ENCODE results near the gene NOP53.

- TF ChIP-seq CREM (CRISPR knock-in tag; IDR thresholded peaks at IDR 0.05) (no peak), CTCF (IDR thresholded peaks at IDR 0.05) (no peak), SOX15 (CRISPR knock-in tag; IDR thresholded peaks at IDR 0.05) (no peak), PREB (CRISPR knock-in tag; IDR thresholded peaks at IDR 0.05; ENCODE audit: borderline replicate concordance) (no peak)
Measured at GRCh38 chr19:47779524-47780214, 34.3 kb downstream of the NOP53 start.

All from WTC11 (cell line).